ENCODE data around the gene FUS. TPM values are rescaled to one million over a fixed set of nuclear protein-coding genes. Genes with fewer than 3 reads are reported as not detected.
A peak's percentile ranks its signal among the peaks of the same experiment; 100 is the strongest.

FUS gene
- total and polyA plus RNA-seq, 9 of the 15 experiments (the other 6 are each of a cell fraction or from before 2014, with no cell fraction given): 43.9 to 575 (median 87.2) TPM

- TF ChIP-seq ZNF324 (CRISPR knock-in tag; IDR thresholded peaks at IDR 0.05) (no peak), ZKSCAN8 (CRISPR knock-in tag; IDR thresholded peaks at IDR 0.05) (no peak), TRIM24 (IDR thresholded peaks at IDR 0.05) (no peak), CREBBP (IDR thresholded peaks at IDR 0.05; ENCODE audit: low read depth, low read length) (no peak), ZNF561 (CRISPR knock-in tag; conservative IDR thresholded peaks at IDR 0.05) (no peak), CBFA2T3 (IDR thresholded peaks at IDR 0.05) (peak; percentile 42; the same call in 1 of the 2 replicates), FOXA1 (IDR thresholded peaks at IDR 0.05; ENCODE audit: borderline replicate concordance) (no peak), CBX1 (IDR thresholded peaks at IDR 0.05; ENCODE audit: low read depth) (no peak), E2F6 (IDR thresholded peaks at IDR 0.05; ENCODE audit: borderline replicate concordance in 1 of 2, extremely low read depth in 1 of 2, insufficient read depth in 1 of 2, insufficient read length in 1 of 2, low read depth in 1 of 2, low read length in 1 of 2, poor library complexity in 1 of 2, severe bottlenecking in 1 of 2) (peak in 1 of 2 experiments; percentile 60), PATZ1 (CRISPR knock-in tag; IDR thresholded peaks at IDR 0.05; ENCODE audit: borderline replicate concordance) (no peak), TFAP4 (CRISPR knock-in tag; IDR thresholded peaks at IDR 0.05; ENCODE audit: borderline replicate concordance) (no peak), C11orf30 (IDR thresholded peaks at IDR 0.05; ENCODE audit: low read depth) (no peak), PHF21A (IDR thresholded peaks at IDR 0.05; ENCODE audit: borderline replicate concordance, low read depth) (peak; percentile 80; the same call in 1 of the 2 replicates), MLX (CRISPR knock-in tag; conservative IDR thresholded peaks at IDR 0.05) (no peak), GABPA (tag; conservative IDR thresholded peaks at IDR 0.05; ENCODE audit: low read depth) (no peak), SMAD4 (CRISPR knock-in tag; conservative IDR thresholded peaks at IDR 0.05) (no peak), NR4A1 (CRISPR knock-in tag; IDR thresholded peaks at IDR 0.05) (no peak), NR4A1 (tag; IDR thresholded peaks at IDR 0.05) (no peak), YY1 (IDR thresholded peaks at IDR 0.05; ENCODE audit: borderline replicate concordance in 1 of 3, control insufficient read depth in 1 of 3, extremely low read depth in 1 of 3, insufficient read depth in 3 of 3, insufficient read length in 1 of 3, insufficient replicate concordance in 2 of 3, low read depth in 1 of 3, low read length in 2 of 3) (no peak), GATA2 (CRISPR knock-in tag; IDR thresholded peaks at IDR 0.05) (0 out of 2 replicates have a peak, but pooled peaks have one; percentile 13), ZNF124 (CRISPR knock-in tag; IDR thresholded peaks at IDR 0.05) (no peak), KAT8 (IDR thresholded peaks at IDR 0.05; ENCODE audit: low read depth) (no peak), RBM39 (optimal IDR thresholded peaks at IDR 0.05; ENCODE audit: low read depth, low read length) (no peak), SLC30A9 (CRISPR knock-in tag; IDR thresholded peaks at IDR 0.05) (no peak)
Measured at GRCh38 chr16:31214708-31215286, 34.9 kb downstream of the FUS start (continued).
